DND-41 (cell line): Measurements from ENCODE around the gene CLECL1.

ENCODE experiments used
- EZH2 ChIP-seq: IDR thresholded peaks from 3 replicates; pipeline ENCODE4 v1.6.1; 2012; ENCODE audit warnings: borderline replicate concordance, low read depth, mild to moderate bottlenecking, moderate library complexity, low read length, inconsistent platforms; ENCODE audit not compliant: severe bottlenecking
- TF ChIP-seq, protein P1 (sequence below): IDR thresholded peaks from 2 replicates; pipeline ENCODE4 v1.5.1; 2012; ENCODE audit warnings: borderline replicate concordance, low read length, moderate library complexity, mild to moderate bottlenecking; ENCODE audit not compliant: poor library complexity, severe bottlenecking; ENCODE audit errors: extremely low read depth

DNA sequence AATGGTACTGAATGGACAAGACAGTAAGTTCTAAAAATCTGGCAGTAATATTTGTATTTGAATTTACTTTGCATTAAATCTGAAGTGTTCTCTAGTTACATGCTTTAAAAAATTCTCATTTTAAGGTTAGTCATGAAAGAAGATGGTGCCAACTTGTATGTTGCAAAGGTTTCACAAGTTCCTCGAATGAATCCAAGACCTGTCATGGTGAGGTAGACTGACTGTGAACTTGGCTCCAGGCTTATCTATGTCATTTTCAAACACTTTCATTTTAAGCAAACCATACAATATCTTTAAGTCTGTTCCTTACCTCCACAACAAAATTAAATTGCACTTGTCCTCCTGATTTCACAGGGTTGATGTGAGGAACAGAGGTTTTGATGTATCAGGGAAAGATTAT, 40.0 kb downstream of the CLECL1 start:
- TF ChIP-seq, protein P1, sequence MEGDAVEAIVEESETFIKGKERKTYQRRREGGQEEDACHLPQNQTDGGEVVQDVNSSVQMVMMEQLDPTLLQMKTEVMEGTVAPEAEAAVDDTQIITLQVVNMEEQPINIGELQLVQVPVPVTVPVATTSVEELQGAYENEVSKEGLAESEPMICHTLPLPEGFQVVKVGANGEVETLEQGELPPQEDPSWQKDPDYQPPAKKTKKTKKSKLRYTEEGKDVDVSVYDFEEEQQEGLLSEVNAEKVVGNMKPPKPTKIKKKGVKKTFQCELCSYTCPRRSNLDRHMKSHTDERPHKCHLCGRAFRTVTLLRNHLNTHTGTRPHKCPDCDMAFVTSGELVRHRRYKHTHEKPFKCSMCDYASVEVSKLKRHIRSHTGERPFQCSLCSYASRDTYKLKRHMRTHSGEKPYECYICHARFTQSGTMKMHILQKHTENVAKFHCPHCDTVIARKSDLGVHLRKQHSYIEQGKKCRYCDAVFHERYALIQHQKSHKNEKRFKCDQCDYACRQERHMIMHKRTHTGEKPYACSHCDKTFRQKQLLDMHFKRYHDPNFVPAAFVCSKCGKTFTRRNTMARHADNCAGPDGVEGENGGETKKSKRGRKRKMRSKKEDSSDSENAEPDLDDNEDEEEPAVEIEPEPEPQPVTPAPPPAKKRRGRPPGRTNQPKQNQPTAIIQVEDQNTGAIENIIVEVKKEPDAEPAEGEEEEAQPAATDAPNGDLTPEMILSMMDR = no peak
- TF ChIP-seq EZH2 = no peak
